ENCODE results near the gene NUMBL.

DNA sequence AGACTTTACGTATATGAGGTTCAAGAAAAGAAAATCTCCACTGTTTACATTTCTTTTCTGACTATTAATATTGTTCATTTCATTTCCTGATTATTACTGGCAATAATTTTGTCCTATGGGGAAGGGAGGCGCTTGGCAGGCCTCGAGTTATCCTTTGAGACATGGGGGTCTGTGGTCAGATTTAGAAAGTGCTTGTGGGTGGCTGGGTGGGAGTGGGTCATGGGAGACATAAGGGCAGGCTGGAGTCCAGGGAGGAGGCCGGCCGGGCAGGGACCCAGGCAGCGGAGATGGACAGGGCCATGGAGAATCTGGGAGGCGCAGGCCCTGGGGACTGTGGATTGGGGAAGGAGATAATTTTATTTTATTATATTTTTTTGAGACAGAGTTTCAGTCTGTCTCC lies 49.2 kb downstream of the NUMBL start:
- TF ChIP-seq, protein P1, sequence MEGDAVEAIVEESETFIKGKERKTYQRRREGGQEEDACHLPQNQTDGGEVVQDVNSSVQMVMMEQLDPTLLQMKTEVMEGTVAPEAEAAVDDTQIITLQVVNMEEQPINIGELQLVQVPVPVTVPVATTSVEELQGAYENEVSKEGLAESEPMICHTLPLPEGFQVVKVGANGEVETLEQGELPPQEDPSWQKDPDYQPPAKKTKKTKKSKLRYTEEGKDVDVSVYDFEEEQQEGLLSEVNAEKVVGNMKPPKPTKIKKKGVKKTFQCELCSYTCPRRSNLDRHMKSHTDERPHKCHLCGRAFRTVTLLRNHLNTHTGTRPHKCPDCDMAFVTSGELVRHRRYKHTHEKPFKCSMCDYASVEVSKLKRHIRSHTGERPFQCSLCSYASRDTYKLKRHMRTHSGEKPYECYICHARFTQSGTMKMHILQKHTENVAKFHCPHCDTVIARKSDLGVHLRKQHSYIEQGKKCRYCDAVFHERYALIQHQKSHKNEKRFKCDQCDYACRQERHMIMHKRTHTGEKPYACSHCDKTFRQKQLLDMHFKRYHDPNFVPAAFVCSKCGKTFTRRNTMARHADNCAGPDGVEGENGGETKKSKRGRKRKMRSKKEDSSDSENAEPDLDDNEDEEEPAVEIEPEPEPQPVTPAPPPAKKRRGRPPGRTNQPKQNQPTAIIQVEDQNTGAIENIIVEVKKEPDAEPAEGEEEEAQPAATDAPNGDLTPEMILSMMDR (conservative IDR thresholded peaks at IDR 0.05): no peak
- no peak for TF ChIP-seq EZH2 (IDR thresholded peaks at IDR 0.05; ENCODE audit: low read depth)

All from PC-9 (cell line).